T-cell (primary cell): ENCODE results near the gene ROPN1L. TPM values are rescaled to one million over a fixed set of nuclear protein-coding genes. Genes with fewer than 3 reads are reported as not detected.

Experiments
- ATAC-seq, 4 experiments: fragments of 200-7000 bp in 3 of 4; fragments of 150-1000 bp in 1 of 4; cut with Tn5 transposase; replicated peaks in 1 of 4; 1 replicate in 3 of 4; 2 replicates in 1 of 4; pipeline ENCODE4 v1.10.0; 2021; ENCODE audit warnings: moderate library complexity in 3 of 4, mild to moderate bottlenecking in 2 of 4, moderate number of reproducible peaks in 1 of 4
- CTCF ChIA-PET, 2 donors: fragments of 300-600 bp; sonication (Branson Sonifier 250); formaldehyde crosslinking; loops; one replicate each; lab custom pipeline; 2022; ENCODE audit warnings: antibody characterized with exemption in 2 of 2; lab: Charles Lee
- POLR2A ChIA-PET, 2 donors: fragments of 300-600 bp; sonication (Branson Sonifier 250); formaldehyde crosslinking; loops; one replicate each; lab custom pipeline; 2022; ENCODE audit warnings: antibody characterized with exemption in 2 of 2; lab: Charles Lee
- DNase-seq, 35 experiments: peaks; one replicate each; pipeline versions ENCODE4 v3.0.0 to v3.0.0-alpha.2; 2013 to 2023
- H3K27ac ChIP-seq: one replicate; pipeline ENCODE4 v1.5.1; 2013; ENCODE audit warnings: low read length
- H3K27me3 ChIP-seq, 2 experiments: replicated peaks in 1 of 2; 1 replicate in 1 of 2; 2 replicates in 1 of 2; pipeline versions ENCODE4 v1.6.1 to v1.7.0; 2013; ENCODE audit warnings: low read length in 1 of 2, mixed read lengths in 1 of 2; ENCODE audit not compliant: control insufficient read depth in 2 of 2, insufficient read depth in 2 of 2; ENCODE audit errors: extremely low read depth in 1 of 2
- H3K36me3 ChIP-seq, 2 donors: 1 replicate in 1 of 2; 2 replicates in 1 of 2; pipeline versions ENCODE4 v1.6.1 to v1.7.0; 2013; ENCODE audit warnings: low read length in 1 of 2; ENCODE audit not compliant: control insufficient read depth in 2 of 2, insufficient read depth in 1 of 2; ENCODE audit errors: extremely low read depth in 1 of 2
- H3K4me1 ChIP-seq, 2 experiments: 1 replicate in 1 of 2; 2 replicates in 1 of 2; pipeline versions ENCODE4 v1.6.1 to v1.7.0; 2013; ENCODE audit warnings: low read length in 2 of 2, mixed read lengths in 1 of 2; ENCODE audit not compliant: insufficient read depth in 2 of 2, control insufficient read depth in 1 of 2; ENCODE audit errors: extremely low read depth in 1 of 2
- H3K4me3 ChIP-seq, 2 donors: 1 replicate in 1 of 2; 2 replicates in 1 of 2; pipeline versions ENCODE4 v1.5.1 to v1.7.0; 2013; ENCODE audit warnings: mild to moderate bottlenecking in 2 of 2, low read length in 1 of 2, moderate library complexity in 1 of 2; ENCODE audit not compliant: control insufficient read depth in 1 of 2; ENCODE audit errors: extremely low read depth in 1 of 2
- H3K9me3 ChIP-seq: 2 replicates; pipeline ENCODE4 v1.7.0; 2013
- H3K27ac Mint-ChIP-seq, 2 donors: one replicate each; pipeline ENCODE4 v1.8.0; 2020 to 2021; ENCODE audit warnings: mild to moderate bottlenecking in 2 of 2, mixed read lengths in 2 of 2
- H3K27me3 Mint-ChIP-seq, 2 donors: one replicate each; pipeline ENCODE4 v1.8.0; 2021 to 2022; ENCODE audit warnings: mixed read lengths in 2 of 2
- H3K36me3 Mint-ChIP-seq: one replicate; pipeline ENCODE4 v1.8.0; 2021; ENCODE audit warnings: mixed read lengths
- H3K4me1 Mint-ChIP-seq, 3 donors: one replicate each; pipeline ENCODE4 v1.8.0; 2020 to 2022; ENCODE audit warnings: mixed read lengths in 3 of 3, mild to moderate bottlenecking in 1 of 3
- H3K4me3 Mint-ChIP-seq, 3 donors: one replicate each; pipeline ENCODE4 v1.8.0; 2020 to 2022; ENCODE audit warnings: mild to moderate bottlenecking in 3 of 3, mixed read lengths in 3 of 3, moderate library complexity in 3 of 3
- H3K9me3 Mint-ChIP-seq, 3 donors: one replicate each; pipeline ENCODE4 v1.8.0; 2020 to 2022; ENCODE audit warnings: mixed read lengths in 3 of 3
- WGBS: methylation state at CpG from one replicate; pipeline ENCODE4 v1.1.5; 2013; ENCODE audit warnings: missing lambda C conversion rate; ENCODE audit not compliant: insufficient coverage; 5-methylcytosine and 5-hydroxymethylcytosine counted together
- total RNA-seq, 35 experiments: library from RNA in 6 of 35; stranded (reverse) in 6 of 35; fragments of 120-200 nt in 1 of 35; gene quantifications; one replicate each; pipeline versions ENCODE4 v1.2.1 to v1.2.4 and lab custom pipeline; 2013 to 2026

Gene ROPN1L
- total RNA-seq, 5 donors from 2014 or later (not counting 1 experiment from before 2014, with no cell fraction given), result 0.61 to 1.5 (median 0.95) TPM

DNA sequence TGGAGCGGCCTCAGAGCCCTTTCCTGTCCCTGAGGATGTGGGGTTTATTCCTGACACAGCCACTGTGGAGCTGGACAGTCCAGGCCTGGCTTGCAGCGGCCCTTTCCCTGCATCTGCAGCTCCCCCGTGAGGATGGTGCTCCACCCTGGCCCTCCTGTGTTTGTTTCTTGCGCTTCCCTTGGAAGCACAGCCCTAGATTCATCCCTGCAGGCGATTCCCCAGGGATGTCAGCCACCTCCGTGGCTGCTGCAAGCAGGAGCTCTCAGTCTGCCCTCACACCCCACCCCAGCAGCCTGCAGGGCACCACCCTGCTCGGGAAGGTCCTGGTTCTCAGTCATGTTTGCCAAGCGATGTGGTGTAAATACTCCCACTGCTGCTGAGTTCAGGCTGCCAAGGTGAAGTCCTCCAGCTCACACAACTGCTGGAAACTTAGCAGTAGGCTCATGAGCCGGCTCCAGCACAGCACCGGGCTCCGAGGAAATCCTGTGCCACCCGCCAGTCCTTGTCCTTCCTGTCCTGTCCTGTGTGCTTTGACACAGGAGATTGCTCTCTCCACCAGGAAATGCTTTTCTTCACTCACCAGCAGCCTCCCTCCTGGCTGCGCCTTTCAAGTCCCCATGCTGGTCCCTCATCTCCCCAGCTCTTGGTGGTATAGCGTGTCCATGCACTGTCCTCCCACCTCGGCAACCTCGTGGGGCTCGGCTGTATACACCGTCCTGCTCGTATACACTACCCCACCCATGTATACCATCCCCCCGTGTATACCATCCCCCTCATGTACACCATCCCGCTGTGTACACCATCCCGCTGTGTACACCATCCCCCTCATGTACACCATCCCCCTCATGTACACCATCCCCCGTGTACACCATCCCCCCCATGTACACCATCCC is 16.2 kb downstream of the ROPN1L start:
- Histone ChIP-seq H3K4me3 (no peak overlapping the region), H3K36me3 (no peaks in the 10 kb centered on the region), H3K9me3 (no peaks in the 10 kb centered on the region), H3K27me3 (peaks cover 0 to 3% of the 10 kb centered on the region in 2 experiments), H3K4me1 (peaks cover 0 to 2% of the 10 kb centered on the region in 2 experiments), H3K27ac (no peak overlapping the region)
- Mint-ChIP-seq H3K36me3 (peaks cover 3% of the 10 kb centered on the region), H3K27me3 (no peaks in the 10 kb centered on the region), H3K4me3 (no peak overlapping the region), H3K27ac (no peak overlapping the region), H3K4me1 (peaks cover 1 to 8% (median 3%) of the 10 kb centered on the region in 3 donors), H3K9me3 (no peaks in the 10 kb centered on the region)
- POLR2A ChIA-PET, result no interaction called here
- DNase-seq (no peak), ATAC-seq (no peak)
- CTCF ChIA-PET, result interaction anchor here in 1 of 2 donors (1.6 kb wide), 1 partner anchor 169 kb away, joined by 3 read pairs; no protein-coding TSS in a partner anchor
- WGBS, result 88% methylated on average over 20 of the region's 23 CpGs

DNA sequence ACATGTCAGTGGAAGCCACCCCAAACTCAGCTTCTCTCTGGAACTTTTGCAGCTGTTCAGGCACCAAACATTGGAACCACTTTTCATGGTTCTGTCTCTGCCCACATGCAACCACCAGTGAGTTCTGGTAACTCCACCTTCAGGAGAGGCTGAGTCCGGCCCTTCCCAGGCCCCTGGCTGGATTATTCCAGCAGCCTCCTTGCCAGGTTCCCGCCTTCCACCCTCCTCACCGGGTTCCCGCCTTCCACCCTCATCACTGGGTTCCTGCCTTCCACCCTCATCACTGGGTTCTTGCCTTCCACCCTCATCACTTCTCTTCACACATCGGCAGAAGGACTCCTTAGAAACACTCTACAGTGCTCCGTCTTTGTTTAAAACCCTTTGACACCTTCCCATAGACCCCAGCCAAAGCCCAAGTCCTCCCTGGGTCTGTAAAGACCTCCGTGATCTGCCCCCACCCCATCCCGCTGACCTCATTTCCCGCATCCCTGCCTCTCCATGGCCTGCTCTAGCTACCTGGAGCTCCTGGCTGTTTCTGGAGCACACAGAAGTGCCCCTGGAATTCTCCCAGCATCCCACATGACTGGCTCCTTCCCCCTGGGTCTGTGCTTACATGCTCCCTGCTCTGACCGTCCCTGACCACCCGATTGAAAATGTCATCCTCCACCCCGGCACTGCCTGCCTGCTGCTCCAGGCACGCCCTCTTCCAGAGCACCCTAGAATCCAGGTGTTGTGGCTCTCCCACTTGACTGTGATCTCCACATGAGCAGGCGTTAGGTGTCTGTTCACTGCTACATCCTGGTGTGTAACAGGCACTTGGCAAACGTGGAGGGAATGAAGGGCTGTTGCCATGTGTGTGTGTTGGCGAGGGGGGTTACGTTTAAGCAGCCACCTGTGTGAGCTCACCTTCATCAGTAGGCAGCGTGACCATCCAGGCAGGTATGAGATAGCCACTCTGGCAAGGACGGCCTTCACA is 17.7 kb downstream of the ROPN1L start:
- no peaks in the 10 kb centered on the region for H3K9me3 ChIP-seq
- CTCF ChIA-PET, result no interaction called here

DNA sequence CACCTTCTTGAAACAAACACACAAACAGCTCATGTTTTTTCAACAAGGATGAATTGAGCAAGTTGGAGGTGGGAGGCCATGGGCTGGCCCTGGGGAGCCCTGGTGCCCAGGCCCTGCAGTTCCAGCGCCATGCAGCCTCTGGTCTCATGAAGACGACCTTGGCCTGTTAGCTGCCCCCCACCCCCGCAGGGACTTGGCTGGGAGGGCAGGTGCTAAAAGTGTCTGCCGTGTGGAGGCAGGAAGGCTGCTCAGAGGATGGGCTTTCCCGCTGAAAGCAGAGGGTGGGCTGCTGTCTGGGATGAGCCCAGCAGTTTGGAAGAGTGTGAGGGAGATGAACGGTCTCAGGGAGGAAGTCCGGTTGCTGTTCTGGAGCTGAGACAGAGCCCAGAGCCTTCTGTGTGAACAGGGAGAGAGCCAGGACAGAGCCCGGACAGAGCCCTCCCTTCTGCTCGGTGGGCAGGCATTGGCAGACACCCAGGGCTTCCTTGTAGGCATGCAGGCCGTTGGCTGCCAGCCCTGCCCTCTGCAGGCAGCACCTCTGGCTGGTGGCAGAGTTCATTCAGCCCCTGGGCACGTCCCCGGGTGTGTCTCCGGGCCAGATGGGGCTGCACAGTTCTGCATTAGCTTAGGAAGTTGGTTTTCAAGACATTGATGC is 18.7 kb downstream of the ROPN1L start:
- Mint-ChIP-seq H3K9me3 (no peaks in the 10 kb centered on the region), H3K4me1 (peaks cover 0 to 4% (median 2%) of the 10 kb centered on the region in 3 donors), H3K4me3 (no peak overlapping the region), H3K27ac (no peak overlapping the region), H3K36me3 (peaks cover 6% of the 10 kb centered on the region), H3K27me3 (peaks cover 0 to 4% of the 10 kb centered on the region in 2 donors)
- ATAC-seq (no peak), DNase-seq (no peak)
- POLR2A ChIA-PET, result interaction anchor here in 1 of 2 donors (0.6 kb wide), 1 partner anchor 107 kb away, joined by 3 read pairs; the partner anchor contains the start of gene MARCHF6
- CTCF ChIA-PET, result no interaction called here
- H3K4me3 ChIP-seq, result no peak overlapping the region
- H3K27me3 ChIP-seq, result peaks cover 0 to 12% of the 10 kb centered on the region in 2 experiments
- peaks cover 0 to 2% of the 10 kb centered on the region in 2 experiments for H3K4me1 ChIP-seq
- H3K27ac ChIP-seq, result no peak overlapping the region
- no peaks in the 10 kb centered on the region for H3K36me3 ChIP-seq
- 70% methylated on average over 11 of the region's 13 CpGs for WGBS
- no peaks in the 10 kb centered on the region for H3K9me3 ChIP-seq

More for the DNA sequence above, 17.7 kb downstream of the ROPN1L start:
- H3K36me3 ChIP-seq, result no peaks in the 10 kb centered on the region
- POLR2A ChIA-PET, result no interaction called here
- peaks cover 0 to 4% (median 2%) of the 10 kb centered on the region in 3 donors for H3K4me1 Mint-ChIP-seq
- H3K27me3 ChIP-seq, result peaks cover 0 to 11% of the 10 kb centered on the region in 2 experiments
- H3K27ac ChIP-seq, result no peak overlapping the region
- peaks cover 0 to 2% of the 10 kb centered on the region in 2 experiments for H3K4me1 ChIP-seq
- no peak for DNase-seq
- peaks cover 7% of the 10 kb centered on the region for H3K36me3 Mint-ChIP-seq
- no peak overlapping the region for H3K27ac Mint-ChIP-seq
- H3K9me3 Mint-ChIP-seq, result no peaks in the 10 kb centered on the region
- H3K4me3 Mint-ChIP-seq, result no peak overlapping the region
- no peak for ATAC-seq
- WGBS, result 97% methylated on average over 16 of the region's 19 CpGs
- H3K27me3 Mint-ChIP-seq, result peaks cover 0 to 3% of the 10 kb centered on the region in 2 donors
- H3K4me3 ChIP-seq, result no peak overlapping the region

DNA sequence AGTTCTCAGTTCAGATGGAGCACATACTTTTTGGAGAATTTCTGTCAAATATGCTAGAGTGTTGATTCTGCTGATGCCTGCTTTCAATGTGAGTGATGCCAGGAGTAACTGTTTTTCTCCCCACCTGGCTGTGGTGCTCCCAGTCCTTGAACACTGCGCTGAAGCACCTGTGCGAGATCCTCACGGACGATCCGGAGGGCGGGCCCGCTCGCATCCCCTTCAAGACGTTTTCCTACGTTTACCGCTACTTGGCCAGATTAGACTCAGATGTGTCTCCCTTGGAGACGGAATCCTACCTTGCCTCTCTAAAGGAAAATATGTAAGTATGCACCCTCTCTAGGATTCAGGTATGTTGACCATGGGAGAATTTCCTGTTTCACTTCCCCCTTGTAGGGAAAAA is 19.4 kb downstream of the ROPN1L start:
- Histone ChIP-seq H3K9me3 (no peaks in the 10 kb centered on the region), H3K4me1 (peaks cover 0 to 2% of the 10 kb centered on the region in 2 experiments), H3K4me3 (no peak overlapping the region), H3K27me3 (peaks cover 0 to 16% of the 10 kb centered on the region in 2 experiments), H3K27ac (no peak overlapping the region), H3K36me3 (no peaks in the 10 kb centered on the region)
- POLR2A ChIA-PET, result interaction anchor here in 1 of 2 donors (0.6 kb wide), 1 partner anchor 108 kb away, joined by 3 read pairs; the partner anchor contains the start of gene MARCHF6
- Mint-ChIP-seq H3K36me3 (peaks cover 6% of the 10 kb centered on the region), H3K27ac (no peak overlapping the region), H3K4me1 (peaks cover 0 to 4% (median 2%) of the 10 kb centered on the region in 3 donors), H3K9me3 (no peaks in the 10 kb centered on the region), H3K27me3 (peaks cover 0 to 4% of the 10 kb centered on the region in 2 donors), H3K4me3 (no peak overlapping the region)
- ATAC-seq, result no peak
- 97% methylated on average over 8 of the region's 12 CpGs for WGBS
- CTCF ChIA-PET, result interaction anchor here in 1 of 2 donors (1.4 kb wide), 1 partner anchor 8 kb away, joined by 3 read pairs; no protein-coding TSS in a partner anchor
- no peak for DNase-seq

DNA sequence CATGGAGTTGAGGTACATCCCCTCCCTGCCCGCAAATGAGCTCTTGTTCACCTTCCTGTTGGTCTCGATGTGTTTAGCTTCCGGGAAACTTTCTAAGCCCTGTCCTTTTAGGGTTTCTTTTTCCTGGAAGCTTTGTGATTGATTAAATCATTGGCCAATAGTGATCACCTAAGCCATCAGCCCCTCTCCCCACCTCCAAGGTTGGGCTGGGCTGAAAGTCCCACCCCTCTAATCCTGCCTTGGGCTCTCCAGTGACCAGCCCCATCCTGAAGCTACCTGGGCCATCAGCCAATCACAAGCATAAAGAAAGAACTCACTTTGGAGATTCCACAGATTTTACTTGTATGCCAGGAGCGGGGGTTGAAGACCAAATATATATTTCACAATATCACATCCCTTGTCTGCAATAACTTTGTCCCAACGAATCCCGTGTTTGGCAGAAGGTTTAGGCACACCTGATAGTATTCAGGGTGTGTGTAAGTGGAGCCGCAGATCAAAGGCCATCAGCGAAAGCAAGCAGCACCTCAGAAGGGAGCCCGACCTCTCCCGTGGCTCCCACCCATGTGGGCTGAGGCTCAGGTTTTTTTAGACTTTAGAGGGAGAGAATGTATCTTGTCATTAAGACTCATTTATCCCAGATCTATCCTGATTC is 20.4 kb downstream of the ROPN1L start:
- Histone ChIP-seq H3K27ac (no peak overlapping the region), H3K27me3 (peaks cover 0 to 17% of the 10 kb centered on the region in 2 experiments), H3K4me1 (peaks cover 0 to under 1% of the 10 kb centered on the region in 2 experiments), H3K36me3 (no peaks in the 10 kb centered on the region), H3K4me3 (no peak overlapping the region), H3K9me3 (no peaks in the 10 kb centered on the region)
- Mint-ChIP-seq H3K4me3 (no peak overlapping the region), H3K4me1 (peaks cover 1 to 3% (median 1%) of the 10 kb centered on the region in 3 donors), H3K9me3 (no peaks in the 10 kb centered on the region), H3K36me3 (peaks cover 6% of the 10 kb centered on the region), H3K27me3 (peaks cover 0 to 4% of the 10 kb centered on the region in 2 donors), H3K27ac (no peak overlapping the region)
- POLR2A ChIA-PET, result no interaction called here
- CTCF ChIA-PET, result interaction anchor here in 1 of 2 donors (1.4 kb wide), 1 partner anchor 9 kb away, joined by 3 read pairs; no protein-coding TSS in a partner anchor
- DNase-seq (no peak), ATAC-seq (no peak)
- 87% methylated on average over 3 of the region's 10 CpGs for whole genome bisulfite sequencing
